Keratinocyte (primary cell): ENCODE measurements around the gene KHNYN.

Experiments
- CTCF ChIP-seq, 3 experiments: IDR thresholded peaks in 1 of 3; conservative IDR thresholded peaks in 1 of 3; optimal IDR thresholded peaks in 1 of 3; 2 replicates in 2 of 3; 3 replicates in 1 of 3; pipeline versions ENCODE3 to v1.5.1; 2011; ENCODE audit warnings: low read length in 3 of 3, mild to moderate bottlenecking in 3 of 3, moderate library complexity in 2 of 3, control low read depth in 1 of 3, inconsistent platforms in 1 of 3; ENCODE audit not compliant: insufficient read depth in 2 of 3; ENCODE audit errors: extremely low read depth in 1 of 3
- EZH2 ChIP-seq: IDR thresholded peaks from one replicate; pipeline ENCODE4 v1.6.1; 2012; ENCODE audit warnings: inconsistent platforms, mild to moderate bottlenecking, low read length, moderate library complexity

- TF ChIP-seq EZH2 = no peak
- TF ChIP-seq CTCF (optimal IDR thresholded peaks at IDR 0.05 in 1 of 3, IDR thresholded peaks at IDR 0.05 in 1 of 3, conservative IDR thresholded peaks at IDR 0.05 in 1 of 3; ENCODE audit: extremely low read depth in 1 of 3, insufficient read depth in 2 of 3, low read length in 3 of 3) = no peak
Measured at GRCh38 chr14:24422261-24422660, 7.5 kb upstream of the KHNYN start.
